GM18868 (cell line): ENCODE data around the gene NRXN2.

Source experiments
- ATAC-seq: cut with Tn5 transposase; IDR thresholded peaks from one replicate; pipeline ENCODE4 v1.9.1; 2021; ENCODE audit warnings: mild to moderate bottlenecking, moderate library complexity; ENCODE audit not compliant: unreplicated experiment

The NRXN2 gene

DNA sequence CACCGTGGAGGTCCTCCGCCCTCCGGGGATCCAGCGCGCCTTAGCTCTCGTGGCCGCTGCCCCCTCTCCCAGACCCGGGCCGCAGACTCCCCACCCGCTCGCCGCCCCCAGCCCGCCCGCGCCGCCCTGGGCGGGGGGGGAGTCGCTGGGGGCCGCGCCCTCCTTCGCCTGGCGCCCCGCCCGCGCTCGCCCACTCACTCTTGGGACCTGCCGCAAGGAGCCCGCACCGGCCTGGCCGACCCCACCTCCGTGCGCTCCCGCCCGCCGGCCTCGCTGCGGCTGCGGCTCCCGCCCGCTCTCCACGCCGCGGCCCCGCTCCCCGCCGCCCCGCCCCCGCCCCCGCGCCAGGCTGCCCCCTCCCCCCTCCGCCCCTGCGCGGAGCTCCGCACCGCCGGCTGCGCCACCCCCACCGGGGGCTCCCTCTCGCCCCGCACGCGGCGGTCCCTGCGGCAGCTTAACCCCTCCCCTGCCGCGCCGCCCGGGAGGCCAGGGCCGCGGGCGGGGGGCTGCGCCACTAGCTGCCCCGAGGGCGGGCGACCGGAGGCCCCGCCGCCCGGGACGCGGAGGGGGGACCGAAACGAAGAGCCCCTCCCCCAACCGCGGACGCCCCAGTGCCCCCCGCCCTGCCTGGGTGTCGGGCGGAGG is 21.7 kb upstream of the NRXN2 start:
- ATAC-seq: no peak

DNA sequence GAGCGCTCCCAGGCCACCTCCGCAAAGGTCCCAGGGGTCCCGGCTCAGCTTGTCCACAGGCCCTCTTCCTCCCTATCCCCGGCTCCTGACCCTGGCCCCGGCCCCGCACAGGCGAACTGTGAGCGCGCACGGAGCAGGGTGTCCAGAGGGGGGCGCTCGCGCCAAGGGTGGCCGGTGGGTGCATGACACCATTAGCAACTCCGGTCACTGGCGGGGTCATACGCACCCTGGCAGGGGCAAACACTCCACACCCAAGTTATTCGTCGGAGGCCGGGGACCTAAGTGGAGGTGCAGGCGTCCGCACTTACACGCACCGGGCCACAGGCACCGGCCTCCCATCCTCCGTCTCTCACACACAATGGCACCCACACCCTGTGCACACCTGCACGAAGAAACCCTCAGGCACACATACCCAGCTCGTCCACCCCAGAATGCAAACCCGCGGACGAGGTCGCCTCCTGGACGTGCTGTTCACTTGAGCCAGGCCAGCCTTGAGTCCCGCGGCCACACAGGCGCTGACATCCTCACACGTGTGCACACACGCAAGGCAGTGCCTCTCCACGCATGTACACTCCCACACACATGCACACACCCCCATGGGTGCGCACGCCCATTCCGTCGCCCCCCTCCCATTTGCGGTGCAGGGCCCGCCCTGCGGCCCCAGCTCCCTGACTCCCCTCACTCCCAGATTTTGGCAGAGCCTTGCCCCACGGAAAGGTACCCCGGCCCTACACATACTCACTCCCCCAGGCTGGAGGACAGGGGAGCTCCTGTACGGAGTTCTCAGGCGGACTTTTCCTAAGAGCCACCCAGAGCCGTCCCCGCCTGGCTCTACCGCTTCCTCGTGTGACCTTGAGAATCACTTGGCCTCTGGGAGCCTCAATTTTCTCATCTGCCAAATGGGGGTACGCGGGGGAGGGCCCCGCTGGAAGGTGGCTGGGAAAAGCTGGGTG is 20.9 kb upstream of the NRXN2 start, which contains the start of gene RASGRP2:
TSS of gene RASGRP2 (minus strand) at position 552 of the 953 bp plus-strand sequence. CDS start 1,276 bp downstream, outside the sequence.
- ATAC-seq: no peak

DNA sequence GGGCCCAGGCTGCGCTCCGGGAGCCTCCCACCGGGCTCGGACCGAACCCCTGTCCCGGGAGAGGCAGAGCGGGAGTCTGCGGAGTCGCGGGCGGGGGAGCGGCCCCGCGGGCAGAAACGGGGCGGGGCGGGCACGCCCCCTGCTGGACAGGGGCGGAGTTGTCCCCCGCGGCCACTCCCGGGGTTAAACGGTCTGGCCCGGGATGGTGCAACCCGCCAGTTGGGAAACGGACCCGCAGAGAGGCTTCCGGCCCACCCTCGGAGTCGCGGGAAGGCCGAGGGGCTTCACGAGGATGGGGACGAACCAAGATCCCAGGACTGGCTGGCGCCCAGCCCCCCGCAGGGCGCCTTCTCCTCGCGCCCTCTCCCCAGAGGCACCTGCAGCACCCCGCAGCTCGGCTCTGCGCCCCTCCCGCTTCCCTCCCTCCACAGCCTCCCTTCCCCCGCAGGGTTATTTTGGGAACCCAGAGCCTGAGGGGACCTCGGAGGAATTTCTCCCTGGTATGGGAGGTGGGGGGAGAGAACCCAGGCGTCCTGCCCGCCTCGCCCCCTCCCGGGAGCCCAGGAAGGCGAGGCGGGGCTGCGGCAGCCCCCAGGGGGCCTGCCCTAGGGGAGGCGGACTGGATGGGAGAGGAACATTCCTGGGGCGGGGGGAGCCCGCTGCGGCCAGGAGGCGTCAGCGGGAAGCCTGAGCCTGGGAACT is 20.0 kb upstream of the NRXN2 start:
- ATAC-seq: no peak

DNA sequence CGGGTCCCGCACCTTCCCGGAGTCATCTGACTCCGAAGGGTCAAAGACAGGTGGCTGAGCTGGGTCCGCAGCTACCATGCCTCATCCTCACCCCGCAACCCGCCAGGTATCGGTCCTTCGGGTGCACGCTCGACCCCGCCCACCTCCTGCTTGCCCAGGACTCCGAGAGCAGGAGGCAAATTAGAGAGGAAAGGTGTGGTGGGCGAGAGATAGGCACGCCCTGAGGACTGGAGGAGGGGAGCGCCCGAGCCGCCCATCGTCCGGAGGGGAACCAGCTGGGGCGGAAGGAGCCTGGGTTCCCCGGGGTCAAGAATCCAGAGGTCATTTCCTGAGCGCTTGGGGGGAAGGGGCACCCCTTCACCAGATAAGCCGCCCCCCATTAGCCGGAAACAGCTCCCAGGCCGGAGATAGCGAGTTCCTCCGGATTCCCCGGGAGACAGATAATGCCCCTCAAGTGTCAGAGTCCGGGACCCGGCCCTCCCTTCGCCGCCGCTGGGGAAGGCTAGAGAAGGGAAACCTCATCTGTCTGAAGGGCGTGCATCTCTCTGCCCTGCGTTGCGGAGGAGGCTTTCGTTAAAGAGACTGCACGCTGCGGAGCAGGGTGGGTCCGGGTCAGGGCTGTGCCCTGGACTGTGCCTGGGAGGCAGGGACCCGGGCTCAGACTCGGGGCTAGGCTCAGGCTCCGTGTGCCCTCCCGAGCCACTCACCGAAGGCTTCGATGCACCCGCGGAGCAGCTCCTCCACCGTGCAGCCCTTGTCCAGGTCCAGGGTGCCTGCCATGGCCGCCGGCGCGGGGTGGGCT is 19.3 kb upstream of the NRXN2 start:
- ATAC-seq: no peak

DNA sequence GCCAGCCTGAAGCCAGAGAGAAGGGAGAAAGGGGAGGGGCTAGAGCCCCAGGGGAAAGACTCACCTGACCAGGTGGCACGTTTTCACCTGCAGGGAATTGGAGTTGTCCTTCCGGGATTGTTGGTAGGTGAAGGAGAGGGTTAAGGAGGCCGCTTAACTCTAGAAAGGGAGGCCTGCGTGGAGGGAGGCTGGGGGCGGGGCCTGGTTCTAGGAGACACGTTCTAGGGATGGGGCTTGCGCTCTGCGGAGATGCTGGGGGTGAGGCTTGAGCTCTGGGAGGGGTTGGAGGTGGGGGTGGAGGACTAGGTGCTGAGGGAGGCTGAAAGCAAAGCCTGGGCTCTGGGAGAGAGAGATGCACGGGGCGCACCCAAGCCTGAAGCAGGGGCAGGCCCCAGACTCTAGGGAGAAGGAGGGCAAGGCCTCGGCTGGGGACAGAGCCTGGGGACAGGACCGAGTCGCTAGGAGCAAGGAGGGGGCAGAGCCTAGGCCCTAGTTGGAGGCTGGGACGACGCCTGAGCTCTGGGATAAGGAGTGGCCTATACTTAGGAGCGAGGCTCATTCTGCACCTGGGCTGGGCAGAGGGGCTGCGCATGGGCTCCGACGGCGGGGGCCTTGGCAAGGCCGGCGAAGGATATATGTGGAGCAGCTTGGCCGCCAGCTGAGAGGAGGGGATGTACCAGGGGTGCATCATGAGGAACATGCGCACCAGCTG is 18.5 kb upstream of the NRXN2 start:
- ATAC-seq: no peak

DNA sequence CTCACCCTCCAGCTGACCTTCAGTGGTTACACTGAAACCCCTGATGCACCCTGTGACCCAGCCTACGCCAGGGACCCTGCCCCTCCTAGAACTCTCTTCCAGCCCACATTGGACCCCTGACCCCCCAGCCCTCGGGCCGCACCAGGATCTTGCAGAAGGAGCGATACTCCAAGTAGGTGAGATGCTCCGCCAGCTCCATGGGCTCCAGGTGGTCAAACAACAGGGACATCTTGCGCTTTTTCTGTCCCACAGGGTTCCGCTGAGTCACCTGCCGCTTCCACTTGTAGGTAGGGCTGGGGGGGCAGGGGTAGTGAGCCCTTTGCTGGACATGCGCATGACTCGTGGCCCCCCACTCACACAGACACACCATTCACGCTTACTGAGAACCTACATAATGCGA is 16.9 kb upstream of the NRXN2 start:
- no peak for ATAC-seq

DNA sequence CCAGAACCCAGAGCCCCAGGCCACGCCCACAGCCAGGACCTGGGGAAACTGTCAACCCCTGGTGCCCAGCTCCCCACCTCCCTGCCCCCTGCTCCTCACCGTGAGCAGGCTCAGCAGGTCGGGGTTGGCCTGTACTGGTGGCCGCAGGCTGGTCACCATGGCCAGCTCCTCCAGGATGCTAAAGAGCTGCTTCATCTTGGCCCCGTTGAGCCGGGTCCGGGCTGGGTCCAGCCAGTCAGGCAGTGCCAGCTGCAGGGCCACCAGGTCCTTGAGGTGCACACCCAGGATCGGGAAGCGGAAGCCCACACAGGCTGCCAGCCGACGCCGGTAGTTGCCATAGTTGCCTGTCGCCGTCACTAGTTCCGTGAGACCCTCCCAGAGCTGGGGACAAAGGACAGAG is 13.7 kb upstream of the NRXN2 start:
- no peak for ATAC-seq

DNA sequence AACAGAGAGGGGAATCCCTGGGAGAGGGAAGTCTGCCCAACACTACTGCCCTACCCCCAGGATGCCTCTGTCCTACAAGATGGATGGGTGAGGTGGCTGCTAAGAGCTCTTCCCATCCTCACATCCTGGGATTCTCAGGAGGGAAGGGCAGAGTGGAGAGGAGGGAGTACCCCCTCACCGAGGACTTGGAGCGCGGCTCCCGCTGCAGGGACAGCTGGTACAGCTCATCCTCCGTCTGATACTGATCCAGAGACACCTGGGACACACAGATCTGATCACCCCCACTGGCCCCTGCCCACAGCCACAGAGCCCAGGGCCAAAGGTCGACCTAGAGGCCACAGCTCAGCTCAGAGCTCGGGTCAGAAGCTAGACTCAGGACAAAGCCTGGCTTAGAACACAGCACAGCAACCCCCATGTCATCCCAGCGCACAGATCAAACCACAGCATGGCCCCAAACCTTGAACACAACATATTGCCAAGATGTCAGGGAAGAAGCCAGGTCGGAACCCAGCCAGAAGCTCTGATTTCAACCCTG is 12.8 kb upstream of the NRXN2 start:
- no peak for ATAC-seq

DNA sequence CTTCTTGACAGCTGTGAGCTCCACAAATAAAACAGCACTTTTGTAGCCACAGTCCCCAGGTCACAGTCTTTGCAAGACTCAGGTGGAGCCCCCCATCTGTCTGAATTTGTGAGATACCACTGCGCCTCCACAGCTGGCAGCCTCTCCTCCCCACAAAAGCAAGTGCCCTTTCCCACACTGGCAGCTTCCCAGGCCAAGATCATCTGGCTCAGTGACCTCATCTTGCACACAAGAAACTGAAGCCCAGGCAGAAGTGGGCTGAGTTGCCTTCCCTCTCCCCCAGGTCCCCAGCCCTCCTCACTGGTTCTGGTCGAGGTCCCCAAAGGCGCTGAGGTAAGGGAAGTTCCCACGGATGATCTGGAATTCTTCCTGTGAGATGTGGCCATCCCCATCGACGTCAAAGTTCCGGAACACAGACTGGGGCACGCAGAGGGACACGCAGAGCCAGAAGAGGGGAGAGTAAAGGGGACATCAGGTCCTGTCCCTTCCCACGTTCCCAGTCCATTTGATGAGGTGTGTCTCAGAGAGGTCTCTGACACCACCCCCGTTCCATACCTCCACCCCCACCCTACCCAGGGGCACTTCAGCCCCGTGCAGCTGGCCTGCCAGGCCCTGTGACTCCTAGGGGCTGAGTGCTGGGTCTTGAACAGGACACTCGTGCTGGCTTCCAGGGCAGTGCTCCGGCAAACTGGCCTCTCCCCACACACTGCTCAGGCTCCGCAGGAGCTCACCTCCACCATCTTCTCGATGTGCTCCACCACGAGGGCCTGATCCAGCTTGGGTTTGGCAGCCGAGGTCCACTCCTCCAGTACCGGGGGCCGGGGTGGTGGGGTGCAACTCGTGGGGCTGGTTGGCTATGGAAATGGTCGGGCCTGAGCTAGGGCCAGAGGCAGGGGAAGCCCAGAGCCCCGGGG is 12.1 kb upstream of the NRXN2 start:
- ATAC-seq: no peak

DNA sequence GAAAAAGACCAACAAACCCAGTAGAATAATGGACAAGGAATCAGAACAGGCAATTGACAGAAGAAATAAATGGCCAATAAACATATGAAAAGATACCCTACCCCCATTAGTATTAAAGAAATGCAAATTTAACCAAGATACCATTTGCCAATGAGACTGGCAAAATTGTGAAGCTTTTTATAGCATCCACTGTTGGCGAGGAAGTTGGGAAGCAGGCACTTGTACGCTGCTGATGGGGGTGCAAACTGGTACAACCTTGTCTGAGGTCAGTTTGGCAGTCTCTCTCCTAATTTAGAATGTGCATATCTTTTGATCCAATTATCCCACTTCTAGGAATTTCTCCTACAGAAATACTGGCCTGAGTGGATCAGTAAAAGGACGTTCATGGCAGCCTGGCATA is 8.6 kb upstream of the NRXN2 start:
- ATAC-seq: no peak

DNA sequence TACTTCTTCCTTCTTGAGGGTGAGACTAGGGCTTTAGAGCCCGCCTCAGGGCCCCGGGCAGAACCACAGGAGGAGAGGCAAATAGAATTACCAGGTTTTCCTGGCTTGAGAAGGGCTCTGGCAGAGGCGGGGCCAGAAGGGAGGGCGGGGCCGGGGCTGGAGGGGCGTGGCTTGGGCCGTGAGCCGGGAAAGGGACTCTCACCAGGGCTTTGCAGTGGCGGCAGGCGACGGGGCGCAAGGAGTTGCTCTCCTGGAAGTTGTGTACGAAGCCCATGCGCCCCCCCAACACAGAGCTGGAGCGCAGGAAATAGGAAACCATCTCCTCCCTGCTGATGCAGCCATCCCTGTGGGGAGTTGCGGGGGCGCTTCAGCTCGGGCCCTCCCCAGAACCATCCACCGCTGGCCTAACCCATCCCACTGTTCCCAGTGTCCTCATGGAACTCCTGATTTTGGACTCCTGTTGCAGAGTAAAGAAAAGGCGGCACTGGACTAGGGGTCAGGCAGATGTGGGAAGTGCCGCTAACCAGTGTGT is 6.9 kb upstream of the NRXN2 start:
- no peak for ATAC-seq

DNA sequence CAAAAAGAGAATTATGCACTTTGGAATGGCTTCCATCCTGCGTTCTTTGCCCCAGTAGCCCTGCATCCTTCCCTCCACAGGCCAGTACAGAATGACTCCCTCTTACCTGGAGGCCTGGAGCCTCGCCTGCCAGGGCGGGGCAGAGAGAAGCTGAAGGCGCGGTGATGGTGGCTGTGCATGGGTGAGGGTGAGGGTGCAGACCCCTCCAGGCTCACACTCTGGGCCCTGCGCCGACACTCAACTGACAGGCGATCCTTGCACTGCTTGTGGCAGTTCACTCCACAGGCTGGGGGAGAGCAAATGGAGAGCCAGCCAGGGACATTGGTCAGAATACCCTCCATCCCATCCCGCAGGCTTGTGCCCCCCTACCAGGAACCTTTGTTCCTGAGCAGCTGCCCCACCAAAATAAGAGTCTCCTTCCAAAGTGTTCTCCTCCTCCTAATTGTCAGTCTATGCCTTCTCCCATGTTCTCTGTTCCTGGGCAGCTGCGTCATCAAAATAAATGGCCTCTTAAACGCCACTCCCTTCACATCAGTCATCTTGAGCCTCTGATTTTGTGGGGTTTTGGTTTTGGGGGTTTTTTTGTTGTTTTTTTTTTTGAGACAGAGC is 5.9 kb upstream of the NRXN2 start:
- no peak for ATAC-seq

DNA sequence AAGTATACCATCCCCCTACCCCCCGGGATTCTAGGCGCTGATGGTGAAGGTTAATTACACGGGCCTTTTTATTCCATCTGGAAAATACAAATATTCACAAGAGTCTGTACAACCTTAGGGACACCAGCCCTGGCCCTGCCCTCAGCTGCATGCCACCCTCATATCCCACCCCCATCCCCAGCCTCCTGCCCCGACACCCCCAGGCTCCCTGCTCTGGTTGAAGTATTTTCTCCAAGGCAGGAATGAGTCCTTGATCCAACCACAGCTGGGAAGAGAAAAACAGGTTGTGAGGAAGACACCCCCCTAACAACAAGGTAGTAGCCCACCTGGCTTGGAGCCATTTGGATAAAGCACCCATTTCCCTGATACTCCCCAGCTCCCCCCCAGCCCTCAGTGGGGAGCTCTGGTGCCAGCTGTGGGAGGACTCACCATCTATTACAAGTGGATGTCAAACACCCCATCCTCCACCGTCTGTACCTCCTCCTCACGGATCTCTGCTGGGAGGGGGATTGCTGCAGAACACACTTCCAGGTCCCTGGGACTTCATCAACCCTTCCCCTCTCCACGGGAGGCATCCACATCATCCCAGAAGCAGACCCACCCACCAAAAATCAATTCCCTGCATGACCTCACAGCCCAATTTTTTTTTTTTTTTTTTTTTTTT is 4.0 kb upstream of the NRXN2 start:
- no peak for ATAC-seq

DNA sequence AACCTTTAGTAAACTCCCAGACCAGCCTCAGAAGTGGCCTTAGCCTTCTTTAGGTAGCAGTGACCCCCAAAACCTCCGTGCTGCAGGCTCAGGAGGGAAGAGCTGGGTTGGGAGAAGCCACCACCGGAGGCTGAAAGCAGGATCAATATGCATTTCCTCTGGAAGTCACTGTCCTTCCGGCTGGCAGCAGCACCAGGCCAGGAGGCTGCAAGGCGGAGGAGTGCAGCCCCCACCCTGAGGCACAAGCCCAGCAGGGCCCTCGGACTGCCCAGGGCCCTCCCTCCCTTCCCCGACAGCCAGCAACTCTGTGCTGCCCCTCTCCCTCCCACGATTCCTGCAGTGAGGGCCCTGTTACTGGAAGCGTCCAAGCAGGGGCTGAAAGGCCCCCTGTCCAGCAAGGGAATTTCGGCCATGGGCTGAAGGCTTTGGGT is 3.2 kb upstream of the NRXN2 start:
- no peak for ATAC-seq

DNA sequence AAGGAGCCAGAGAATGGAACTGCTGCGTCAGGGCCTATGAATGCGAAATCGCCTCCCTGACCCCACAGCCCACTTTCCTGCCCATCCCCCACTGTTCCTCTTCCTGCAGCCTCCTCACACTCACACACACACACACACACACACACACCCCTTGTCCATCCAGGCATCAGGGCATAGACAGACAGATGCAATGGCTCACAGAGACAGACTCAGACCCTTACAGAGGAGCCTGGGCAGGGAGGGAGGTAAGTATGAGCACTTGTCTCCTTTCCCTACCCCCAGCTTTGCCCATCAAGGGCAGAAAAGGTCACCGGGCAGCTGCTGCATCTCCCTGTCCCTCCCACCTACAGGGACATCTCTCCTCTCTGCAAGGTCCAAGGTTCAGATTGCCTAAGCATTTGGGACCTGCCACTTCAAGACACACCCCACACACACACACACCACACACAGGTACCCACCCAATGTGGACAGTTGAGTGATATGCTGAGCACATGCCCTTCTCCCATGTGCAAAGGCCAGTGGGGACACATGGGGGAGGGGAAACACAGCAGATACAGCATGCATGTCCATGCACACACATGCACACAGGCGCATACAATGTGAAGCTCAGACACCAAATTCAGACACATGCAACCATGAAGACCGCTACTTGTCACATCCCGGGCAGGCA is 2.0 kb upstream of the NRXN2 start:
- ATAC-seq: no peak

DNA sequence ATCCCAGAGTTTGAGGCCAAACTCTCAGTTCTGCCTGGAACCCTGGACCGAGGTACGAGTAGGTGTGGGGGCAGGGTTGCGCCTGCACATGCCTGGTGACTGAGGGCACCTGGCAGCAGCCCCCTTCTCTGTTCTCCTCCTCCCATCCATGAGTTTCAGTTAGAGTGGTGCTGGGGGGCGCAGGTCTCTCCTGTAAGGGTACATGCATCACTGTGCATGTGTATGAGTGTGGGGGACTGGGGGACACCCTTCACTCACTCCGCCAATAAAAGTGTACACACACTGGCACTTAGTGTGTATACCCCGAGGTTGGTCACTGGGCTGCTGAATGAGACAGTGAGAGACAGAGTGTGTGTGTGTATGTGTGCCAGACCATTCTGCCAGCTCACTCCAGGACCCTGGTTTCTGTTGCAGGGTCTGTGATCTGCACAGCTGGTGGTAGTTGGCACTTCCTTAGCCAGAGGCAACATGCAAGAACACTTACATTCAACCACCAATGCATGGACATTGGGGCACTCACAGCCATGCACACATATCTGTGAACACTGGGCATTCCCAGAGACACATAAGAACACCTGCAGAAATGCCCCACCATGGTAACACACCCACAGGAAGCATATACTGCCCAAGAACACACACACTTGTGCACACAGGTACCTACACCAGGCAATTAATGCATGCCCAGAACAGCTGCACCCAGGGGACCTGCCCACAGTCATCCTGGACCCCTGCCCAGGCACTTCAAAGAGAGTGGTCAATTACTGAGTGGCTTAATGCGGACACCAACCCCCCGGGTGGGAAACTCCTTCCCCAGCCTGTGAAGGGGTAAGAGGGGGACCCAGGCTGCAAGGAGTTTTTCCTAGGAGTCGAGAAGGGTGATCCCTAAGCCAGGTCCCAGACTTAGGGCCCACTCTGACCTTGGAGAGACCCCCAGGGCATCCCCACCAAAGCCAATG is 1.2 kb upstream of the NRXN2 start:
- ATAC-seq: peak; percentile 21
